ENCODE results near the gene DSCAML1. TPM values are rescaled to one million over a fixed set of nuclear protein-coding genes. Genes with fewer than 3 reads are reported as not detected.

The DSCAML1 gene
- total RNA-seq, 2 donors from 2014 or later = 2.5 to 5.0 TPM

GRCh38 chr11:117594721-117595120, 202.3 kb downstream of the DSCAML1 start:
- ATAC-seq (no peak), DNase-seq (ENCODE audit: low spot score in 2 of 2) (no peak)
- Mint-ChIP-seq H3K27ac (no peak overlapping the region), H3K36me3 (no peaks in the 10 kb centered on the region), H3K9me3 (peaks cover 0 to 3% of the 10 kb centered on the region in 2 donors)

- no peak overlapping the region for H3K27ac Mint-ChIP-seq
- no peak for DNase-seq (ENCODE audit: low spot score in 2 of 2)
- H3K9me3 Mint-ChIP-seq = peaks cover 0 to 3% of the 10 kb centered on the region in 2 donors
- H3K36me3 Mint-ChIP-seq = no peaks in the 10 kb centered on the region
- ATAC-seq = no peak
Observed at GRCh38 chr11:117593065-117593464, 204.0 kb downstream of the DSCAML1 start.

DNA sequence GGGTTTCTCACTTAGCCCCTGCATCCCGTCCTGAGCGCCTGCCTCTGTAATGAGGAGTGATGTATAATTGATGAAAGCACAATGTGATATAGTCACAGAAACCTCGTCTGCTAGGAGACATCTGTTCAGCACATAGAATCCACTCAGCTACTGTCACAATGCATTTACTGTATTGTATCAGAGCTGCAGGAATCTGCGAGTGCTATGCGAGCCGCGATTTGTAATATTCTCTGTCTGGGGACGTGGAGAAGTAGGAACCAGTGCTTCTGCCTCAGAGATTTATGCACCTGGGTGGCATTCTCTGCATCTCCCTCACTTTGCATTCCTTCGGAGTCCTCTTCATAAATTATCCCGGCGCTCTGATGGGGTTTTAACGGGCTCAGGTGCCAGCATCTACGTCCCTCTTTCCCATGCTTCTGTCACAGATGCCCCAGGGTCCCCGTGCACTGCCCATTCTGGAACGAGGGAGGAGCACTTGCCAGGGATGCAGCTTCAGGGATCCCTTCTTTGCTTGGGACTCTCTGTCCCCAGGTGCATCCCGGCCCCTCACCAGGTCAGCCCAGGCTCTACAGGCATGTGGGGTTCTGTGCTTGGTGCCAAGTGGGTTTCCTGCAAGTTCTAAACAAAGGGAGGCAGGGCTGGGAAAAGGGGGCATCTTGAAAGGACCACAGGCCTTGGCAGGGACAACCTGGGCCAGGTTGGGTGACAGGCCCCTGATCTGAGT, 205.5 kb downstream of the DSCAML1 start:
- no peak for ATAC-seq

DNA sequence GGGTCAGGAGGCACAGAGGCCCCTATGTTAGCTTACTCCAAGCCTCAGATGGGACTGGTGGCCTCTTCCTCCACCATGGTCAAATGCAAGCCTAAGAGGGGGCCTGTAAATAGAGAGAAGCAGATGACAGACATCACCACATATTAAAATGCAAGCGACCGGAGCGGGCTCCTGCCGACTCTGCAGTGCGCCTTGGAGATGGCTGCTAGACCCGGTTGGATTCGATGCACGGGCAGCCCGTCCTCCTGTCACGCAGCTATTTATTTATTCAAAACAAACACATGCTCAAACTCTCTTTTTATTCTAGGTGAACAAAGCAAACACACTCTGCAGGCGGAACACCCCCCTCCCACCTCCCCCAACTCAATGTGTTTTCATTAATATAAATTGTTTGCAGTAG, 208.0 kb downstream of the DSCAML1 start:
- H3K36me3 Mint-ChIP-seq = no peaks in the 10 kb centered on the region
- no peak for DNase-seq (ENCODE audit: low spot score in 2 of 2)
- no peak overlapping the region for H3K27ac Mint-ChIP-seq
- ATAC-seq = no peak
- no peaks in the 10 kb centered on the region for H3K9me3 Mint-ChIP-seq

More for the DNA sequence above, 205.5 kb downstream of the DSCAML1 start:
- peak in 1 of 2 donors; percentile 13 for DNase-seq (ENCODE audit: low spot score in 2 of 2)
- peaks cover 0 to 3% of the 10 kb centered on the region in 2 donors for H3K9me3 Mint-ChIP-seq
- no peaks in the 10 kb centered on the region for H3K36me3 Mint-ChIP-seq
- H3K27ac Mint-ChIP-seq = no peak overlapping the region

- Mint-ChIP-seq H3K36me3 (no peaks in the 10 kb centered on the region), H3K27ac (no peak overlapping the region), H3K9me3 (no peaks in the 10 kb centered on the region)
- DNase-seq (ENCODE audit: low spot score in 2 of 2) = peak in 1 of 2 donors; percentile 18
- no peak for ATAC-seq
Observed at GRCh38 chr11:117588166-117588810, 208.7 kb downstream of the DSCAML1 start.

DNA sequence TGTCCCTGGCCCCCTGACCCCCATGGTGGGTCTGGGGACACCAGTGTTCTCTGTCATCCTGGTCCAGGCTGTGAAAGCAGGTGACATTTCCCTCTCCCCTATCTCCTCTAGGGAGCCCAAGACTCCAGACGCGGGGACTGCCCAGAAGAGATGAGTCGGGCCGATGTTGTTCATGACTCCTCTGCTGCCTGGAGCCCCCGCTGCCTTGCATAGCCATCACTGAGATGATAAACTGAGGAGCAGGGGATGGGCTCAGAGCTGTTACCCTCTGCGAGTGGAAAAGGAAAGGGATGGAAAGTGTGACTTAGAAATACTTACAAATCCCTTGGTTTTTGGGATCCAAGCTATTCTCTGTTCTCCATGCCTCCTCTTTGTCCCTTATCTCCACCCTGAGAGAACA, 209.6 kb downstream of the DSCAML1 start:
- DNase-seq (ENCODE audit: low spot score in 2 of 2) (no peak), ATAC-seq (no peak)
- H3K27ac Mint-ChIP-seq = no peak overlapping the region
- no peaks in the 10 kb centered on the region for H3K9me3 Mint-ChIP-seq
- H3K36me3 Mint-ChIP-seq = no peaks in the 10 kb centered on the region

- Mint-ChIP-seq H3K36me3 (no peaks in the 10 kb centered on the region), H3K27ac (no peak overlapping the region)
Observed at GRCh38 chr11:117586392-117586791, 210.6 kb downstream of the DSCAML1 start.

DNA sequence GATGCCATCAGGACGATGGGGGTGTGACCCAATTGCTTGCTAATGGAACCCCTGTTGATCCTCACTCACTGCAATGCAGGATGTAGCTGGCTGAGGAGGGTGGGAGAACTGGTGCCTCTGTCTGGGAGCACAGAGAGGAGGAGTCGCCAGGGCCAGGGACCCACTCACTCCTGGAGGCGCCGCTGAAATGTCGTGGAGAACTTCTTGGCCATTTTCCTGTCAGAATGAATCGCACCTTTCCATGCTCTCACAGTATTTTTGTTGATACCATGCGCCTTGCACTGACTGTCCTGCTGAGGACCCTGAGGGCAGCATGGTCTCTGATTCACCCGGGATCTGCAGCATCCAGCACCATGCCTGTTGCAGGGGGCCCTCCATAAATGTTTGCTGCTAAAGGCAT, 211.4 kb downstream of the DSCAML1 start:
- Mint-ChIP-seq H3K27ac (no peak overlapping the region), H3K36me3 (no peaks in the 10 kb centered on the region)
- no peak for ATAC-seq

More at GRCh38 chr11:117586392-117586791, 210.6 kb downstream of the DSCAML1 start:
- DNase-seq (ENCODE audit: low spot score in 2 of 2) (no peak), ATAC-seq (no peak)
- H3K9me3 Mint-ChIP-seq = no peaks in the 10 kb centered on the region

GRCh38 chr11:117584056-117584830, 212.8 kb downstream of the DSCAML1 start:
- H3K9me3 Mint-ChIP-seq = no peaks in the 10 kb centered on the region
- no peaks in the 10 kb centered on the region for H3K36me3 Mint-ChIP-seq
- H3K27ac Mint-ChIP-seq = no peak overlapping the region
- ATAC-seq = no peak
- peak in 1 of 2 donors; percentile 11 for DNase-seq (ENCODE audit: low spot score in 2 of 2)

More for the DNA sequence above, 211.4 kb downstream of the DSCAML1 start:
- H3K9me3 Mint-ChIP-seq = no peaks in the 10 kb centered on the region
- no peak for DNase-seq (ENCODE audit: low spot score in 2 of 2)

DNA sequence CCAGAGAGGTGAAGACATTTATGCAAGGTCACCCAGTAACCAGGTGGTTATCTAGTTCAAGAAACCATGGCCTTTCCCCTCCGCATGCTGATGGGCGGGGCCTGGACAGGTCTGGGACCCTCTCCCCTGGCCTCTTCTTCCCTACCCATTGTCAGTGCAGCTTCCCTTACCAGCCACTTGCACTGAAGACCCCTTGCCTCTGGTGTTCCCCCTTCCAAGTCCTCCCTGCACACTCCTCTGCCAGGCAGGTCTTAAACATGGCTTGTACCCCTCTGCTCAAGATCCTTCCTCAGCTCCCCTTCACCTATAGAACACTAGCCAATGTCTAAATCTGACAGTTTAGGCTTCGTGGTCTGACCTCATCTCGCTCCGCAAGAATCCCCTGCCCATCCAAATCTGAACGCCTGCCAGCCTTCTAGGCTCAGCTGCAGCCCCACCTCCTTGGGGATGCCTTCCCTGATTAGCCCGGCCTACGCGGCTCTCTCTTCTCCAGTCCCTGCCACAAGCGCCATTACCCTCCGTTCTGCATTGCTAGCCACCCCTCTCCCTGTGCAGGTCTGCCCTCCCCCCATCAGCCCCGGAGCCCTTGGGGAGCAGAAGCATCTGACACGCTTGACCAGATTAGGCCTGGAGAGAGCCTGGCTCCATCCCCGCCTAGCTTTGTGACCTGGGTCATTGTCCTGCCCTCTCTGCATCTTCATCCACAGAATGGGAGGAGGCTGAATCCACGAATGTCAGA, 213.8 kb downstream of the DSCAML1 start:
- Mint-ChIP-seq H3K36me3 (no peaks in the 10 kb centered on the region), H3K9me3 (no peaks in the 10 kb centered on the region), H3K27ac (peak overlapping the region in 1 of 2 donors; percentile 52)
- peak in 1 of 2 donors; percentile 30 for DNase-seq (ENCODE audit: low spot score in 2 of 2)
- ATAC-seq = no peak

- Mint-ChIP-seq H3K27ac (no peak overlapping the region), H3K9me3 (no peaks in the 10 kb centered on the region), H3K36me3 (no peaks in the 10 kb centered on the region)
- ATAC-seq (no peak), DNase-seq (ENCODE audit: low spot score in 2 of 2) (no peak)
Observed at GRCh38 chr11:117582433-117582832, 214.6 kb downstream of the DSCAML1 start.

DNA sequence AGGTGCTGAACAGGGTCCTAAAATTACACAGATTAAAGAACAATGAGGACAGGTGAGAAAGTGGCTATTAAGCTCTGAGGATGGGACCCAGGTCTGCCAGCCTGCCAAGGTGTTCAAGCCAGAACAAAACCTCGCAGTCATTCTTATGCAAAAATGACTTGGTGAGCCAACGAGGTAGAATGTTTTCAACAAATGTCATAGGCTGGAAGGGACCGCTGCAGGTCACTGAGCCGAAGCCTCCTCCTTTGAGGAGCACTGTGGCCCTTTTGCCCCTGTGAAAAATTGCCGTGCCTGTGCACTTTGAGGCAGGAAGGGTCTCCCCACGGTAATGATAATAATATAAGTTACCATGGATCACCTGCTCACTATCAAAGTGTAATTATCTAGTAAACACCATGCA, 216.2 kb downstream of the DSCAML1 start:
- no peak for ATAC-seq
- Mint-ChIP-seq H3K27ac (no peak overlapping the region), H3K9me3 (no peaks in the 10 kb centered on the region), H3K36me3 (no peaks in the 10 kb centered on the region)
- DNase-seq (ENCODE audit: low spot score in 2 of 2) = no peak

- Mint-ChIP-seq H3K9me3 (no peaks in the 10 kb centered on the region), H3K36me3 (no peaks in the 10 kb centered on the region), H3K27ac (no peak overlapping the region)
- ATAC-seq (no peak), DNase-seq (ENCODE audit: low spot score in 2 of 2) (no peak)
Observed at GRCh38 chr11:117579161-117579560, 217.9 kb downstream of the DSCAML1 start.

DNA sequence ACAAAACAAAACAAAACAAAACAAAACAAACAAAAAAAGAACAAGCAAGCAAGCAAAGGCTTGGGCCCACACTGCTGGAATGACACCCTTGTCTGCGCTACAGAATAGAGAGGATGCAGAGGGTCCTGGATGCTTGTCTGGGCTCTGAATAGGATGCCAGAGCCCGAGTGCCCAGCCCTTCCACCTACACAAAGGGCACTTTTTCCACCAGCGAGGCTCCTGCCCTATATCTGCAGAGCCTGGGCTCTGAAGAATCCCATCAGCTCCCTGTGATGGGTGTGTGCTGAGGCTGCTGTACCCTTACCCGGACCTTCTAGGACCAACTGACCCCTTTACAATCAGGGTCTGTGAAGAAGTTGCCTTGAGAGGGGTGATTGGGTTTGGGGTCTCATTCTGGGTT, 221.2 kb downstream of the DSCAML1 start:
- H3K27ac Mint-ChIP-seq = peak overlapping the region in 1 of 2 donors; percentile 15
- no peak for DNase-seq (ENCODE audit: low spot score in 2 of 2)
- H3K36me3 Mint-ChIP-seq = no peaks in the 10 kb centered on the region
- no peaks in the 10 kb centered on the region for H3K9me3 Mint-ChIP-seq
- ATAC-seq = no peak

GRCh38 chr11:117574551-117574950, 222.5 kb downstream of the DSCAML1 start:
- DNase-seq (ENCODE audit: low spot score in 2 of 2) (peak in 1 of 2 donors; percentile 34), ATAC-seq (no peak)
- Mint-ChIP-seq H3K36me3 (no peaks in the 10 kb centered on the region), H3K27ac (peak overlapping the region in 1 of 2 donors; percentile 70), H3K9me3 (no peaks in the 10 kb centered on the region)

- no peaks in the 10 kb centered on the region for H3K9me3 Mint-ChIP-seq
- H3K36me3 Mint-ChIP-seq = no peaks in the 10 kb centered on the region
- ATAC-seq (no peak), DNase-seq (ENCODE audit: low spot score in 2 of 2) (no peak)
- H3K27ac Mint-ChIP-seq = no peak overlapping the region
Observed at GRCh38 chr11:117573326-117573725, 223.7 kb downstream of the DSCAML1 start.

Measured in activated naive CD4-positive, alpha-beta T cell treated with anti-CD3 and anti-CD28 coated beads, Interleukin-2, amount 50 U/mL, for 72 hours (primary cell).